WTC11 (cell line): ENCODE measurements around the gene ZEB2. TPM values are rescaled to one million over a fixed set of nuclear protein-coding genes. Genes with fewer than 3 reads are reported as not detected.
A peak's percentile ranks its signal among the peaks of the same experiment; 100 is the strongest.

Experiments used
- ATAC-seq: fragments of 200-7000 bp; cut with Tn5 transposase; 2 replicates; pipeline ENCODE4 v1.10.0; 2021; ENCODE audit warnings: mild to moderate bottlenecking, moderate library complexity
- CTCF ChIA-PET: fragments of 300-600 bp; sonication (Branson Sonifier 250); formaldehyde crosslinking; loops from one replicate; lab custom pipeline; 2021; ENCODE audit warnings: antibody characterized with exemption; lab: Charles Lee
- POLR2A ChIA-PET: fragments of 350-600 bp; sonication (Branson Sonifier 250); formaldehyde crosslinking; loops from one replicate; lab custom pipeline; 2021; ENCODE audit warnings: antibody characterized with exemption; lab: Charles Lee
- DNase-seq: peaks from one replicate; pipeline ENCODE4 v3.0.0; 2021; ENCODE audit warnings: low spot score
- H3K27ac Mint-ChIP-seq: 2 replicates; pipeline ENCODE4 v1.8.0; 2021; ENCODE audit warnings: mixed read lengths
- H3K27me3 Mint-ChIP-seq: 2 replicates; pipeline ENCODE4 v1.8.0; 2021; ENCODE audit warnings: low read depth, mild to moderate bottlenecking, moderate library complexity, mixed read lengths
- H3K36me3 Mint-ChIP-seq: 2 replicates; pipeline ENCODE4 v1.8.0; 2021; ENCODE audit warnings: mixed read lengths
- H3K4me1 Mint-ChIP-seq: 2 replicates; pipeline ENCODE4 v1.8.0; 2022; ENCODE audit warnings: mixed read lengths
- H3K4me3 Mint-ChIP-seq: 2 replicates; pipeline ENCODE4 v1.8.0; 2021; ENCODE audit warnings: mild to moderate bottlenecking, moderate library complexity, mixed read lengths
- H3K9me3 Mint-ChIP-seq: 2 replicates; pipeline ENCODE4 v1.8.0; 2021; ENCODE audit warnings: mixed read lengths
- ARID4B ChIP-seq: sonication (generic); formaldehyde crosslinking; IDR thresholded peaks from 2 replicates; pipeline ENCODE4 v1.8.0; 2023; ENCODE audit warnings: missing genetic modification reagents, mild to moderate bottlenecking, borderline replicate concordance
- CTCF ChIP-seq: fragments of 200-600 bp; IDR thresholded peaks from 2 replicates; pipeline ENCODE4 v1.8.0; 2022; ENCODE audit warnings: antibody characterized with exemption
- E2F4 ChIP-seq: sonication (generic); formaldehyde crosslinking; IDR thresholded peaks from 2 replicates; pipeline ENCODE4 v1.8.1; 2022; ENCODE audit warnings: low read depth, mild to moderate bottlenecking, moderate library complexity, missing genetic modification reagents, borderline replicate concordance
- JAZF1 ChIP-seq: fragments of 250-450 bp; sonication (Bioruptor Pico); IDR thresholded peaks from 2 replicates; pipeline ENCODE4 v1.9.0; 2021; ENCODE audit warnings: moderate library complexity, mild to moderate bottlenecking, inconsistent platforms
- SP1 ChIP-seq: sonication (generic); formaldehyde crosslinking; conservative IDR thresholded peaks from 2 replicates; pipeline ENCODE4 v1.8.1; 2022; ENCODE audit warnings: missing genetic modification reagents
- TEAD4 ChIP-seq: sonication (generic); formaldehyde crosslinking; IDR thresholded peaks from 2 replicates; pipeline ENCODE4 v1.8.0; 2022; ENCODE audit warnings: mild to moderate bottlenecking, missing genetic modification reagents
- ZNF138 ChIP-seq: sonication (generic); formaldehyde crosslinking; conservative IDR thresholded peaks from 2 replicates; pipeline ENCODE4 v1.8.1; 2022; ENCODE audit warnings: mild to moderate bottlenecking, moderate library complexity, missing genetic modification reagents
- ZNF396 ChIP-seq: fragments of 250-450 bp; sonication (Bioruptor Pico); IDR thresholded peaks from 2 replicates; pipeline ENCODE4 v1.8.0; 2021; ENCODE audit warnings: mild to moderate bottlenecking, moderate library complexity, borderline replicate concordance
- total RNA-seq: library from RNA; stranded (reverse); gene quantifications from 3 replicates; pipeline ENCODE4 v1.2.3, GENCODE V29; 2021
- TF ChIP-seq, protein P1 (sequence below): sonication (generic); formaldehyde crosslinking; IDR thresholded peaks from 2 replicates; pipeline ENCODE4 v1.8.1; 2023; ENCODE audit warnings: mild to moderate bottlenecking, moderate library complexity, missing genetic modification reagents
- TF ChIP-seq, protein P2 (sequence below): sonication (generic); formaldehyde crosslinking; IDR thresholded peaks from 2 replicates; pipeline ENCODE4 v1.8.0; 2022; ENCODE audit warnings: mild to moderate bottlenecking, missing genetic modification reagents

Gene ZEB2
- total RNA-seq, 1 experiment from 2014 or later, result 0.42 TPM

DNA sequence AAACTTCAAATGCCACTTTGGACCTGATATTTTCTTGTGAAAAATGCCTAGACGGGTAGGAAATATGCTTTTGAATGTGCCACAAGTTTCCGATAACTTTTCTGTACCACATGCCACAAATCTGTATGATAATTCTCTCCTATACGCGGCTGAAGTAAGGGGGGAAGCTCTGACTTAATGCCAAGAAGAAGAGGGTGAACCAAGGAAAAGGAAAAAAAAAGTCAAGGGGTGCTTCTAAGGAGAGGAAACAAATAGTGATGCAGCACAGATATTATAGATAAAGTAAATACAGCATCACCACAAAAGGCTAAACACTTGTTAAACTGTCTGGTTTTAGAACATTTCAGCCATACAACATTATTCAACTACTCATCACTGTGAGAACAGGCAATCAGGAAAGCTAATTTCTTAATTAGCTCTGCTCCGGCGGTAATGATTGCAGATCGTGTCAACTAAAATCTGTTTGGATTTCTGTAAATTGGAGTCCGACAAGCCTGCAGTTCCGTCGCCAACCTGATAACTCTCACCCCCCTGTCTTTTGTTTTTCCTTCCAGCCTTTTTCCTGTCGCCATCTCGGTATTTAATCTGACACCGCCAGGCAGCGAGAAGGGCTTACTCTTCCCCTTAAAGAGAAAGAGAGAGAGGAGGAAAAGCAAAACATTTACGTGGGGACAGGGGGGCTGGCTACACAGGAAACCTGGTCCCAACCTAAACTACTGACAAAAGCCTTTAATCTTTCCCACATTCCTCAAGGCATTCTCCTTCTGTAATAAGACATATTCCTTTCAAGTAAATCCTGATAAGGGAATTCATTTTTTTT lies 67.5 kb downstream of the ZEB2 start:
- H3K27me3 Mint-ChIP-seq, result peaks cover 25% of the 10 kb centered on the region
- peak; percentile 29 for DNase-seq
- TF ChIP-seq TEAD4 (CRISPR knock-in tag) (no peak), ZNF396 (no peak), JAZF1 (CRISPR knock-in tag) (no peak), ARID4B (no peak)
- TF ChIP-seq, protein P1, sequence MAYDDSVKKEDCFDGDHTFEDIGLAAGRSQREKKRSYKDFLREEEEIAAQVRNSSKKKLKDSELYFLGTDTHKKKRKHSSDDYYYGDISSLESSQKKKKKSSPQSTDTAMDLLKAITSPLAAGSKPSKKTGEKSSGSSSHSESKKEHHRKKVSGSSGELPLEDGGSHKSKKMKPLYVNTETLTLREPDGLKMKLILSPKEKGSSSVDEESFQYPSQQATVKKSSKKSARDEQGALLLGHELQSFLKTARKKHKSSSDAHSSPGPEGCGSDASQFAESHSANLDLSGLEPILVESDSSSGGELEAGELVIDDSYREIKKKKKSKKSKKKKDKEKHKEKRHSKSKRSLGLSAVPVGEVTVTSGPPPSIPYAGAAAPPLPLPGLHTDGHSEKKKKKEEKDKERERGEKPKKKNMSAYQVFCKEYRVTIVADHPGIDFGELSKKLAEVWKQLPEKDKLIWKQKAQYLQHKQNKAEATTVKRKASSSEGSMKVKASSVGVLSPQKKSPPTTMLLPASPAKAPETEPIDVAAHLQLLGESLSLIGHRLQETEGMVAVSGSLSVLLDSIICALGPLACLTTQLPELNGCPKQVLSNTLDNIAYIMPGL, result no peak
- TF ChIP-seq, all 79 proteins: peak for 0
- no peak overlapping the region for H3K27ac Mint-ChIP-seq
- peaks cover 67% of the 10 kb centered on the region for H3K4me1 Mint-ChIP-seq
- peak overlapping the region; percentile 44 for H3K4me3 Mint-ChIP-seq
- no peaks in the 10 kb centered on the region for H3K9me3 Mint-ChIP-seq
- ATAC-seq, result peak; percentile 61
- ChIA-PET CTCF (interaction anchor here (2.0 to 3.6 kb wide), 2 partner anchors 8 to 28 kb away, joined by 6 to 26 read pairs; no protein-coding TSS in a partner anchor), POLR2A (no interaction called here)
- no peaks in the 10 kb centered on the region for H3K36me3 Mint-ChIP-seq

- ChIA-PET CTCF (interaction anchor here (0.7 to 3.6 kb wide), 3 partner anchors 9 to 689 kb away, joined by 3 to 26 read pairs (median 6); no protein-coding TSS in a partner anchor), POLR2A (no interaction called here)
- Mint-ChIP-seq H3K4me1 (peaks cover 65% of the 10 kb centered on the region), H3K9me3 (0 out of 2 replicates have a peak, but pooled peaks cover under 1% of the 10 kb centered on the region), H3K36me3 (no peaks in the 10 kb centered on the region), H3K27ac (no peak overlapping the region), H3K4me3 (no peak overlapping the region), H3K27me3 (peaks cover 33% of the 10 kb centered on the region)
- no peak for TF ChIP-seq E2F4 (CRISPR knock-in tag)
- DNase-seq (no peak), ATAC-seq (no peak)
Observed at GRCh38 chr2:144451443-144451842, 68.5 kb downstream of the ZEB2 start.

DNA sequence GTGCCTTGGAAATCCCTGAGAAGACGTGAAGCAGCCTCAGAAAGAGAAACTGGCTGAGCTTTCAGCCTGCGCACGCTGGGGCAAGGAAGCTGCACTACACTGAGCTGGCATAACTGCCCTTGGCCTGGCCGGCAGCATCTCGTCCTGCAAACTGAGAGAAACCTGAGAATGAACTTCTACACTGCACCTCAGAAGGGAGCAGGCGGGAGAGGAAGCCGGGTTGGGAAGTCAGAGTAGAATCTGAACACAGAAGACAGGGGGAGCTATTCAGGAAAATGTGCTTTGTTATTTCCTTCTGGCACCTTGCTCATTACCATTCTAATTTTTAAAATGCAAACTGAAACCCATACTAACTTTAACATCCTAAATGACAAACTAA lies 70.9 kb downstream of the ZEB2 start:
- ChIA-PET POLR2A (no interaction called here), CTCF (interaction anchor here (0.6 to 3.6 kb wide), 37 partner anchors 11 to 1302 kb away, joined by 3 to 26 read pairs (median 4); no protein-coding TSS in a partner anchor)
- Mint-ChIP-seq H3K27me3 (peaks cover 39% of the 10 kb centered on the region), H3K4me1 (peaks cover 71% of the 10 kb centered on the region), H3K4me3 (no peak overlapping the region), H3K9me3 (0 out of 2 replicates have a peak, but pooled peaks cover 5% of the 10 kb centered on the region), H3K36me3 (no peaks in the 10 kb centered on the region), H3K27ac (no peak overlapping the region)
- ATAC-seq (peak; percentile 85), DNase-seq (peak; percentile 57)
- TF ChIP-seq, protein P2, sequence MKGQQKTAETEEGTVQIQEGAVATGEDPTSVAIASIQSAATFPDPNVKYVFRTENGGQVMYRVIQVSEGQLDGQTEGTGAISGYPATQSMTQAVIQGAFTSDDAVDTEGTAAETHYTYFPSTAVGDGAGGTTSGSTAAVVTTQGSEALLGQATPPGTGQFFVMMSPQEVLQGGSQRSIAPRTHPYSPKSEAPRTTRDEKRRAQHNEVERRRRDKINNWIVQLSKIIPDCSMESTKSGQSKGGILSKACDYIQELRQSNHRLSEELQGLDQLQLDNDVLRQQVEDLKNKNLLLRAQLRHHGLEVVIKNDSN (CRISPR knock-in tag), result no peak
- TF ChIP-seq ZNF138 (CRISPR knock-in tag) (no peak), SP1 (CRISPR knock-in tag) (peak; percentile 36; the same call in 1 of the 2 replicates), CTCF (peak; percentile 19; the same call in 1 of the 2 replicates)
